Fibroblast of skin of right biceps (primary cell): Measurements from ENCODE around the gene KCNQ2.

ENCODE experiments used
- DNase-seq: peaks from one replicate; pipeline ENCODE4 v3.0.0-alpha.2; 2013

The KCNQ2 gene

DNA sequence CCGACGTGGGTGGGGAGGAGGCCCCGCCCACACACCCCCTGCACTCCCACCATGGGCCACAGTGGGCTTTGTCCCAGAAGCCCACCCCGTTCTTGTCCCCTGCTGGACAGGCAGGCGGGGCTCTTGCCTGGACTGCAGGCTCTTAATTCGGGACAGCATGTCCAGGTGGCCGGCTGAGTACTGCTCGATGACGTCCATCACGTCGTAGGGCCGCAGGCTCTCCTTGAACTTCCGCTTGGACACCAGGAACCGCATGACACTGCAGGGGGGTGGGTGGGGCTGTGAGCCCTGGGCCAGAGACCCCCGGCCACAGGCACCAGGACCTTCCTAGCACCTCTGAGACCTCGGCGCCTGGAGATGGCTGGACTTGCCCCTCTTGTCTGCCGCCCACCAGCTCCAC, 59.1 kb downstream of the KCNQ2 start:
- DNase-seq, result no peak

DNA sequence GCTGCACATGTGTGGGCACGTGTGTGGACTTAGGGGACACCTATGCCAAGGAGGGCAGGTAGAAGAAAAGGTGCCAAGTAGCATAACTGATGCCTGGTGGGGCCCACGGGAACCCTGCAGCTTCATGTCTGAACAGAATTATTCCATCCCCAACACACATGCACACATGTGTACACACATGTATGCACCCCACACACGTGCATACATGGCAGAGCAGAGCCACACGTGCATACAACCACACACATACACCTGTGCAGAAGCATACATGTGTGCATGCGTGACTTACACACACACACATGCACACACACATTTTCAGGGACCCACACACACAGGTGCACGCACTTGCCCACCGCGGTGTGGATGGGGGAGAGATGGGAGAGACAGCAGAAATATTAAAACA, 59.6 kb downstream of the KCNQ2 start:
- no peak for DNase-seq

GRCh38 chr20:63411898-63412631, 60.4 kb downstream of the KCNQ2 start:
- no peak for DNase-seq

GRCh38 chr20:63411151-63411897, 61.1 kb downstream of the KCNQ2 start:
- DNase-seq, result no peak

GRCh38 chr20:63409834-63410435, 62.5 kb downstream of the KCNQ2 start:
- no peak for DNase-seq

DNA sequence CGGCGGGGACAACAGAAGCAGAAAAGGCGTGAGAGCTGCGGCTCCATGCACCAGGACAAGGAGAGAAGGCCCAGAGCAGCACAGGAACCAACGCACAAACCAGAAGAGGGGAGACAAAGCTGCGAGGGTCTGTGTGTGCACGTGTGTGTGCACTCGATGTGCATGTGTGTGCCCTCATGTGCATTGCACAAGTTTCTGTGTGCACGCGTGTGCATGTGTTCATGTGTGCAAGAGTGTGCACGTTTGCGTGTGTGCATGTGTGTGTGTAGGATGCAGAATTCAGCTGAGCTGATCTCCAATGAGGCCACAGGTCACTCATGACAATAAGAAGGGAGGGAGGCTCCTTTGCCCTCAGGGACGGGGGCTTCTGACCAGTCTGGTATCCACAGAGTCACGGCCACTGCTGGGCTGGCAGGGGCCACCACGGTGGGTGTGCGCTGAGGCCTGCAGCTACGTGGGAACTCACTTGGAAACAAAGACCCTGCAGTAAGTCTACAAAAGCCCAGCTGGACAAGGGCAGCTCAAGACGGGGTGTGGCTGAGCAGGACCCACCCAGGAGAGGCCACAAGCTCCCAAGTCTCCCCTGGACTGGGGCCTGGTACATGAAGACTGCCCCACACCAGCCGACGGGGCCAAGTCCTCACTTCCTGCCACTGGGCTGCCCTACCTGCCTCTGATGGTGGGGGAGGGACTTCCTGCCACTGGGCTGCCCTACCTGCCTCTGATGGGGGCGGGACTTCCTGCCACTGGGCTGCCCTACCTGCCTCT, 63.2 kb downstream of the KCNQ2 start:
- DNase-seq, result no peak

DNA sequence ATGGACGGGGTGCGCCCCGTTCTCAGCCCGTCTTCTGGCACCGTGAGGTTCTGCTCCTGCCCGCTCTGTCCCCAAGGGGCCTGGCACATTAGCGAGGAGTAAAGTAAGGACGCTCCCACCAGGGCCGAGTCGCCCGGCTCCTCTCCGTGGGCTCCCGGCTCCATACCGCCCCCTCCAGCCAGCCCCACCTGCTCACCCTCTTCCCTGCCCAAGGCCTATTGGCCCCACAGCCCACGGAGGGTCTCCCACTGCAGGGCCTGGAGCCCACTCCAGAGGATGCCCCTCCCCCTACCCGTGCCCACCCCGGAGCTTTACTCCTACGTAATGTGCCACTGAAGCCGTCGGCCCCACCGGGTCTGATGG, 63.8 kb downstream of the KCNQ2 start:
- DNase-seq, result no peak

DNA sequence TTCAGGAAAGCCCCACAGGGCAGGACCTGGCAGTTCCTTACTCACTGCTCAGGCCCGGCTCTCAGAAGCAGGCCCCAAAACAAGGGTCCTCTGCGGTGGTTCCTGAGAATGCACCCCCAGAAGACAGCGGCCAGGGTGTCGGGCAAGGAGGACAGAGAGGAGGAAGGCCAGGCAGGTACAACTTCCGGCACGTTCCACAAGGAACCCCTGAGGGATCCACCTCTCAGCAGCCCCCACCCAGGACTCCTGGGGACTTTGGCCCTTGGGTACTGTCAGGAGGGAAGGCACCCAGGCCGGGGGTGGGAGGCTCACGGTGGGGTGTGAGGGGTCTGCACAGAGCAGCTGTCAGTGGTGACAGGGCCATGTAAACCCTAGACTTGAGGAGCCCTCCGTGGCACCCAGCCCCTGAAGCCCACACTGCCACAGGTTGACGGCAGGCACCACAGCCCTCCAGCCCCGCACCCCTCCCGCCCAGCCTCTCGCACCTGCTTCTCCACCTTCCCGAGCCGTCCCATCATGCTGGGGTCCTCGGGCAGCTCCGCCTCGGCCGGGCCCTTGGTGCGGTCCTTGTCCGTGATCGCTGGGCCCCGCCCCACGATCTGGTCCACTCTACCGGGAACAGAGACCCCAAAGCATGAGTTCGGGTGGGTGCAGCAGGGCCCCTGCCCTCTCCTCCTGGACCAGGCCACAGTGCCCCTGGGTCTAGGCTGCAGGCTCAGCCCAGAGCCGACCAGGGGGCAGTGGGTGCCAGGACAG, 64.3 kb downstream of the KCNQ2 start:
- DNase-seq, result no peak

DNA sequence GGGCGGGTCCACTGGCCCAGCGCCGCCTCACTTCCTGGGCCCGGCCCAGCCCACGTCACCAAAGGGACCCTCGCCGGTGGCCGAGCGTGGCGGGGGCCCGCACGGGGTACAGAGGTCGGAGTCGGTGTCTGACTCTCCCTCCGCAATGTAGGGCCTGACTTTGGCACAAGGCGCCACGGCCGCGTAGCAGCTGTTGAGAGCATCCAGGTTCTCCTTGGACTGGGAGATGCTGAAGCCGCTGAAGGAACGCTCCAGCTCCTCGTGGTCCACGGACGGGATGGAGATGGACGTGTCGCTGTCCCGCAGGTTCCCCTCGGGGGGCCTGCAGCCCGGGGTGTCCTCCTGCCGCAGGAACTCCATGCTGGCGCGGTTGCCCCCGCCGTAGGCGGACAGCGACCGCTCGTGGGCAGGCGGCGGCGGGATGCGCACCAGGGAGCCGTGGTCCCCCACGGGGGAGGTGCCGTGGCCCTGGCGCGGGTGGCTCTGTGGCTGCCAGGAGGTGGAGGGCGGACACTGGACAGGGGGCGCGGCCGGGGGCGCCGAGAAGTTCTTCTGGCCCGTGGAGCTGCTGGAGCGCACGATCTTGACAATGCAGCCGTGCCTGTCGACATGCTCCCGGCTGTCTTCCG, 65.7 kb downstream of the KCNQ2 start:
- DNase-seq, result no peak

GRCh38 chr20:63406011-63406410, 66.4 kb downstream of the KCNQ2 start:
- no peak for DNase-seq

GRCh38 chr20:63405102-63405730, 67.2 kb downstream of the KCNQ2 start:
- no peak for DNase-seq

- DNase-seq, result no peak
These were observed 68.0 kb downstream of the KCNQ2 start for GRCh38 chr20:63404129-63405085.

DNA sequence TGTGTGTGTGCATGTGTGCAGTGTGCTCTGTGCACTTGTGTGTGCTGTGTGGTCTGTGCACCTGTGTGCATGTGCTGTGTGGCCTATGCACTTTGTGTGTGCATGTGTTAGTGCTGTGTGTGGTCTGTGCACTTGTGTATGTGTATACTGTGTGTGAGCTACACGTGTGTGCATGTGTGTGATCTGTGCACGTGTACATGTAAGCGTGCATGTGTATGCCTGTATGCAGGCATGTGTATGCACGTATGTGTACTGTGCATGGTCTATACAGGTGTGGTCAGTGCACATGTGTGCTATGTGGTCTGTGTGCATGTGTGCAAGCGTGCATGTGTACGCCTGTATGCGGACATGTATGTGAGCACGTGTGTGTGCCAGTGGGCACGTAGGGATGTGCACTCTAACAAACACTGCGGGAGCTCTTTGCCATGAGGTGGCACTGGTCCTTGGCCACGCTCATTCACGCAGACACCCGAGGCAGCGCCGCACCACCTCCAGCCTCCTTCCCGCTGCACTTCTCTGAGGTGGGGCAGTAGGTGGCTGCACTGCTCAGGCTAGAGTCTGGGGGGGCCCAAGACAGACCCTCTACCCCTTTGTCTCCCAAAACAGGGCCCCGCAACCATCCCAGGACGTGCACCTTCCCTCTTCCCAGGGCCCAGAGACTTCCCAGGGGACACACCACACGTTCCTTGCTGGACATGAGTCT, 68.9 kb downstream of the KCNQ2 start:
- DNase-seq, result no peak

- no peak for DNase-seq
These were observed 69.6 kb downstream of the KCNQ2 start for GRCh38 chr20:63402860-63403220.

- no peak for DNase-seq
These were observed 70.1 kb downstream of the KCNQ2 start for GRCh38 chr20:63402181-63402859.

GRCh38 chr20:63401384-63402110, 70.9 kb downstream of the KCNQ2 start:
- DNase-seq, result no peak

DNA sequence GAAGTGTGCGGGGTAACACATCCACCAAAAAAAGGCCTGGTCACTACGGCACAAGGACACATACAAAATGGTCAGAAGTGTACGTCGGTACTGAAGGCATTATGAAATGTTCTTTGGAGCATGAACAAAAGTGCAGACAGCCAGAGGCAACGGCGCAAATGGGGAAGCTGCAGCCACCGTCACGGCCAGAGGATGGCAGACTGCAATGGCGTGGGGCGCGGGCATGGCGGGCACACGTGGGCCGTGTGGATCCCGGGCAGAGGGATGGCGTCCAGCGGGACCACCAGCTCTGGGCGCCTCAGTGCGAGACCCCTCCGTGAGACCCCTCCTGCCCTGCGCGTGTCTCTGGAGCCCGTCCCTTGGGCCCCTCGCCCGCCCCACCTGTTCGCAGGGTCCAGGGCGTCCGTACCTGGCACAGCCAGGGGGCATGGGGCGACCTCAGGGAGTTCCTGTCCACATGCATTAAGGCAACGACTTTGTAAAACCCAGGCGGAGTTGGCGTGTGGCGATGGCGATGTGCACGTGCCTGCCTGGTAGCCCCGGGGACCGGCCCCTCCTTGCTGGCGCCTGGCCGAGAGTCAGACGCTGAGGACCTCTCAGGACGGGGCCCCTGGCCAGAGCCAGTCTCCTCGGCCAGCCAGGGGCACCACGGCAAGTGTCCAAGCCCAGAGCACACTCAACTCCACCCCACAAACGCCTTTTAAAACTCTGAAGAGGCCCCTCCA, 71.8 kb downstream of the KCNQ2 start:
- no peak for DNase-seq
